CD4-positive, alpha-beta T cell (primary cell): Measurements from ENCODE around the gene ACAD8. TPM values are rescaled to one million over a fixed set of nuclear protein-coding genes. Genes with fewer than 3 reads are reported as not detected.

ENCODE experiments used
- ATAC-seq: fragments of 200-7000 bp; cut with Tn5 transposase; one replicate; pipeline ENCODE4 v1.10.0; 2022; ENCODE audit warnings: mild to moderate bottlenecking; ENCODE audit not compliant: poor library complexity
- CTCF ChIA-PET: fragments of 350-600 bp; sonication (Branson Sonifier 250); formaldehyde crosslinking; loops from one replicate; lab custom pipeline; 2021; ENCODE audit warnings: antibody characterized with exemption, inconsistent platforms; lab: Charles Lee
- POLR2A ChIA-PET: fragments of 350-600 bp; sonication (Branson Sonifier 250); formaldehyde crosslinking; loops from one replicate; lab custom pipeline; 2021; ENCODE audit warnings: antibody characterized with exemption, inconsistent platforms; lab: Charles Lee
- DNase-seq, 14 experiments: peaks; one replicate each; pipeline ENCODE4 v3.0.0-alpha.2; 2013 to 2020; ENCODE audit warnings: mixed read lengths in 2 of 14
- H3K27ac ChIP-seq, 2 donors: one replicate each; pipeline versions ENCODE4 v1.5.1 to v1.7.0; 2013; ENCODE audit warnings: low read length in 2 of 2, low read depth in 1 of 2, mild to moderate bottlenecking in 1 of 2
- H3K27me3 ChIP-seq, 2 experiments: 1 replicate in 1 of 2; 2 replicates in 1 of 2; pipeline versions ENCODE4 v1.6.1 to v1.7.0; 2013; ENCODE audit warnings: low read length in 2 of 2, control low read depth in 1 of 2, mild to moderate bottlenecking in 1 of 2, moderate library complexity in 1 of 2; ENCODE audit not compliant: insufficient read depth in 2 of 2, control insufficient read depth in 1 of 2
- H3K36me3 ChIP-seq: one replicate; pipeline ENCODE4 v1.6.1; 2013; ENCODE audit warnings: low read length, control low read depth; ENCODE audit not compliant: insufficient read depth
- H3K4me1 ChIP-seq: one replicate; pipeline ENCODE4 v1.6.1; 2013; ENCODE audit warnings: low read length, control low read depth; ENCODE audit not compliant: insufficient read depth
- H3K4me3 ChIP-seq: one replicate; pipeline ENCODE4 v1.5.1; 2013; ENCODE audit warnings: mild to moderate bottlenecking, low read length, moderate library complexity
- H3K9me3 ChIP-seq, 2 experiments: 1 replicate in 1 of 2; 2 replicates in 1 of 2; pipeline versions ENCODE4 v1.6.1 to v1.7.0; 2013; ENCODE audit warnings: low read length in 2 of 2, mild to moderate bottlenecking in 2 of 2, control low read depth in 1 of 2, moderate library complexity in 1 of 2; ENCODE audit not compliant: control insufficient read depth in 1 of 2, insufficient read depth in 1 of 2
- H3K27ac Mint-ChIP-seq: one replicate; pipeline ENCODE4 v1.8.0; 2020; ENCODE audit warnings: mixed read lengths
- H3K27me3 Mint-ChIP-seq: one replicate; pipeline ENCODE4 v1.8.0; 2021; ENCODE audit warnings: mixed read lengths
- H3K36me3 Mint-ChIP-seq: one replicate; pipeline ENCODE4 v1.8.0; 2021; ENCODE audit warnings: low read depth, mixed read lengths
- H3K4me1 Mint-ChIP-seq: one replicate; pipeline ENCODE4 v1.8.0; 2021; ENCODE audit warnings: low read depth, mixed read lengths
- H3K4me3 Mint-ChIP-seq: one replicate; pipeline ENCODE4 v1.8.0; 2020; ENCODE audit warnings: mild to moderate bottlenecking, mixed read lengths
- H3K9me3 Mint-ChIP-seq: one replicate; pipeline ENCODE4 v1.8.0; 2020; ENCODE audit warnings: mixed read lengths
- intact Hi-C, 2 experiments: fragments of 100-400 bp; cut with DNase I in 1 of 2; cut with micrococcal nuclease in 1 of 2; formaldehyde crosslinking; loops; one replicate each; pipeline versions ENCODE4 v1.15.1 to v1.9.0; 2023 to 2025; cut with DNase I, micrococcal nuclease
- total RNA-seq, 174 experiments: library from RNA in 2 of 174; stranded (reverse) in 2 of 174; gene quantifications; one replicate each; pipeline ENCODE4 v1.2.3 and lab custom pipeline; 2021 to 2026
- TF ChIP-seq, protein P1 (sequence below): fragments of 200-600 bp; IDR thresholded peaks from one replicate; pipeline ENCODE4 v1.8.0; 2022; ENCODE audit warnings: antibody characterized with exemption, mild to moderate bottlenecking

ACAD8 gene
- total RNA-seq, 2 experiments from 2014 or later: 15.0 to 16.3 TPM

DNA sequence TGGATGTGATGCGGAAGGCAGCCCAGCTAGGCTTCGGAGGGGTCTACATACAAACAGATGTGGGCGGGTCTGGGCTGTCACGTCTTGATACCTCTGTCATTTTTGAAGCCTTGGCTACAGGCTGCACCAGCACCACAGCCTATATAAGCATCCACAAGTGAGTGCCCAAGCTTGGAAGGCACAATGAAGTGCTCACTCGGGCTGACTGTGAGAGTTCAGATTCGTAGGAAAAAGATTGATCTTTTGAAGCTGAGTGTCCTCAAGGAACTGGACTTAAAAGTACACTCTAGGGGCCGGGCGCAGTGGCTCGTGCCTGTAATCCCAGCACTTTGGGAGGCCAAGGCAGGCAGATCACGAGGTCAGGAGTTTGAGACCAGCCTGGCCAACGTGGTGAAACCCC, 3.7 kb downstream of the ACAD8 start:
- ChIA-PET POLR2A (interaction anchor here (0.9 kb wide), 1 partner anchor 17 kb away, joined by 3 read pairs; no protein-coding TSS in a partner anchor), CTCF (interaction anchor here (1.1 kb wide), 1 partner anchor 20 kb away, joined by 4 read pairs; the partner anchor contains the start of gene GLB1L3)
- intact Hi-C loops: loop anchor here in 1 of 2 experiments (10.0 kb wide), 1 partner anchor 192 kb away; the partner anchor contains the start of gene JAM3
- TF ChIP-seq, protein P1, sequence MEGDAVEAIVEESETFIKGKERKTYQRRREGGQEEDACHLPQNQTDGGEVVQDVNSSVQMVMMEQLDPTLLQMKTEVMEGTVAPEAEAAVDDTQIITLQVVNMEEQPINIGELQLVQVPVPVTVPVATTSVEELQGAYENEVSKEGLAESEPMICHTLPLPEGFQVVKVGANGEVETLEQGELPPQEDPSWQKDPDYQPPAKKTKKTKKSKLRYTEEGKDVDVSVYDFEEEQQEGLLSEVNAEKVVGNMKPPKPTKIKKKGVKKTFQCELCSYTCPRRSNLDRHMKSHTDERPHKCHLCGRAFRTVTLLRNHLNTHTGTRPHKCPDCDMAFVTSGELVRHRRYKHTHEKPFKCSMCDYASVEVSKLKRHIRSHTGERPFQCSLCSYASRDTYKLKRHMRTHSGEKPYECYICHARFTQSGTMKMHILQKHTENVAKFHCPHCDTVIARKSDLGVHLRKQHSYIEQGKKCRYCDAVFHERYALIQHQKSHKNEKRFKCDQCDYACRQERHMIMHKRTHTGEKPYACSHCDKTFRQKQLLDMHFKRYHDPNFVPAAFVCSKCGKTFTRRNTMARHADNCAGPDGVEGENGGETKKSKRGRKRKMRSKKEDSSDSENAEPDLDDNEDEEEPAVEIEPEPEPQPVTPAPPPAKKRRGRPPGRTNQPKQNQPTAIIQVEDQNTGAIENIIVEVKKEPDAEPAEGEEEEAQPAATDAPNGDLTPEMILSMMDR: no peak
- Histone ChIP-seq H3K27ac (no peak overlapping the region), H3K36me3 (peaks cover 40% of the 10 kb centered on the region), H3K27me3 (no peaks in the 10 kb centered on the region), H3K4me3 (no peak overlapping the region), H3K4me1 (peaks cover 16% of the 10 kb centered on the region), H3K9me3 (no peaks in the 10 kb centered on the region)
- H3K36me3 Mint-ChIP-seq: peaks cover 58% of the 10 kb centered on the region
- H3K9me3 Mint-ChIP-seq: no peaks in the 10 kb centered on the region
- H3K27me3 Mint-ChIP-seq: no peaks in the 10 kb centered on the region
- DNase-seq (no peak), ATAC-seq (no peak)
- no peak overlapping the region for H3K27ac Mint-ChIP-seq
- no peak overlapping the region for H3K4me3 Mint-ChIP-seq
- H3K4me1 Mint-ChIP-seq: peaks cover 32% of the 10 kb centered on the region

DNA sequence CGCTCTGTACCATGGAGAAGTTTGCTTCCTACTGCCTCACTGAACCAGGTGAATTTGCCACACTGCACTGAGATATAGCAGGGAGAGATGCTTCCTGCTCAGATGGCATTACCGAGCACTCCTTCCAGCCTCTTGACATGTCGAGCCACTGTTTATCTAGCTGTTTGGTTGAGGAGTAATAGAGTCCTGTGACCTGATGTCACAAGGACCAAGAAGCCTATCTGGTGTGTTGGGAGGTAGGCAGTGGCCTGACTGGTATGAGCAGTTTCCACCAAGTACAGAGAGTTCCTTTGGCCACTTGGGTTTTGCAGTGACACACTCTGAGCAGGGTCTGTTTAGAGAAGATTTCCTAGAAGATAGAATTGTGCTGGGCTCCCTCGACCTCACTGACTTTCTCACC, 5.2 kb downstream of the ACAD8 start:
- peaks cover 9% of the 10 kb centered on the region for H3K4me1 ChIP-seq
- DNase-seq (no peak), ATAC-seq (no peak)
- TF ChIP-seq, protein P1: no peak
- intact Hi-C loops: loop anchor here in 1 of 2 experiments (10.0 kb wide), 1 partner anchor 194 kb away; the partner anchor contains the start of gene JAM3
- H3K27me3 Mint-ChIP-seq: no peaks in the 10 kb centered on the region
- H3K9me3 Mint-ChIP-seq: no peaks in the 10 kb centered on the region
- H3K27ac Mint-ChIP-seq: no peak overlapping the region
- no peaks in the 10 kb centered on the region for H3K27me3 ChIP-seq
- H3K9me3 ChIP-seq: no peaks in the 10 kb centered on the region
- peaks cover 17% of the 10 kb centered on the region for H3K4me1 Mint-ChIP-seq
- H3K27ac ChIP-seq: no peak overlapping the region
- peaks cover 55% of the 10 kb centered on the region for H3K36me3 Mint-ChIP-seq
- POLR2A ChIA-PET: no interaction called here
- H3K4me3 Mint-ChIP-seq: no peak overlapping the region
- H3K36me3 ChIP-seq: peaks cover 54% of the 10 kb centered on the region
- CTCF ChIA-PET: no interaction called here
- no peak overlapping the region for H3K4me3 ChIP-seq

- Mint-ChIP-seq H3K27ac (no peak overlapping the region), H3K4me3 (no peak overlapping the region), H3K9me3 (no peaks in the 10 kb centered on the region), H3K4me1 (peaks cover 3% of the 10 kb centered on the region), H3K27me3 (no peaks in the 10 kb centered on the region), H3K36me3 (peaks cover 61% of the 10 kb centered on the region)
- intact Hi-C loops: no loop called here
- no peak for ATAC-seq
- Histone ChIP-seq H3K4me1 (no peaks in the 10 kb centered on the region), H3K4me3 (no peak overlapping the region), H3K27me3 (no peaks in the 10 kb centered on the region), H3K27ac (no peak overlapping the region), H3K9me3 (no peaks in the 10 kb centered on the region), H3K36me3 (peaks cover 54% of the 10 kb centered on the region)
- TF ChIP-seq, protein P1: no peak
- CTCF ChIA-PET: interaction anchor here (3.2 kb wide), 1 partner anchor 14 kb away, joined by 23 read pairs; the partner anchor contains the start of gene GLB1L3
- POLR2A ChIA-PET: no interaction called here
- DNase-seq: no peak
Observed at GRCh38 chr11:134260503-134260902, 7.1 kb downstream of the ACAD8 start.
